GM21737 (cell line): ENCODE measurements around the gene KSR1.

Source experiments
- ATAC-seq: cut with Tn5 transposase; IDR thresholded peaks from one replicate; pipeline ENCODE4 v1.9.1; 2021; ENCODE audit warnings: mild to moderate bottlenecking, moderate library complexity; ENCODE audit not compliant: unreplicated experiment

Gene KSR1

GRCh38 chr17:27566671-27567562, 110.7 kb downstream of the KSR1 start:
- no peak for ATAC-seq

GRCh38 chr17:27567563-27567859, 111.3 kb downstream of the KSR1 start:
- no peak for ATAC-seq

DNA sequence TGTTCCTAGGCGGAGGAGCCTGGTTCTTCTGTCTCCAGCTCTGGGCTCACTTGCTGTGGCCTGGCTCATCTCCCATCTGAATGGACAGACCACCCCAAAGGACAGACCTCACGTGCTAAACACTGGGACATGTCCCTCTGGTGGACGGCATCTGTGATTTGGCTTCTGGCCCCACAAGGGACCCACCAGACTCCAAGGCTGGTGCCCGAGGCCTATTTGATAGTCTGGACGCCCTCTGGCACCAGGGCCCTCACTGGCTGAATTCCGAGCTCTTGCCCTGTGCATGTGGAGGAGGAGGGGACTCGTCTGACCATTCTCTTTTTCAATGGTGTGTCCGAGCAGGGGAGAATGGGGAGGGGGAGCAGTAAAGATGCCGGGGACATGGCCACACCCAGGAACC, 112.0 kb downstream of the KSR1 start:
- no peak for ATAC-seq

DNA sequence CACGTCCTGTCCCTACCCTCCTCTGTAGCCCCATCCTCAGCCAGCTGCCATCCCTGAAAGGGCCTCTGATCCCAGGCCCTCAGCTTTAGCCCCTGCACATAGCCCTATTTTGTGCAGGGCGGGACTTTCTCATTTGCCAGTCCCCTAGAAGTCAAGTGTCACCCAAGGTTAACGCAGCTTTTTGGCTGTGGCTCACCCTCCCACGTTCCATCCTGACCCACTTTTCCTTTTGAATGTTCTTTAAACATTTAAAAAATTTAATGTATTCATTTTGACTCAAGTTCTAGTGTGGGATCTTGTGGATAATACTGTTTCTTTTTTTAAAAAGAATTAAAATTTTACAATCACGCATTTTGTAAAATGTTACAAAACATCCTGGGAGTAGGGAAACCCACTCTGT, 112.6 kb downstream of the KSR1 start:
- ATAC-seq = no peak

DNA sequence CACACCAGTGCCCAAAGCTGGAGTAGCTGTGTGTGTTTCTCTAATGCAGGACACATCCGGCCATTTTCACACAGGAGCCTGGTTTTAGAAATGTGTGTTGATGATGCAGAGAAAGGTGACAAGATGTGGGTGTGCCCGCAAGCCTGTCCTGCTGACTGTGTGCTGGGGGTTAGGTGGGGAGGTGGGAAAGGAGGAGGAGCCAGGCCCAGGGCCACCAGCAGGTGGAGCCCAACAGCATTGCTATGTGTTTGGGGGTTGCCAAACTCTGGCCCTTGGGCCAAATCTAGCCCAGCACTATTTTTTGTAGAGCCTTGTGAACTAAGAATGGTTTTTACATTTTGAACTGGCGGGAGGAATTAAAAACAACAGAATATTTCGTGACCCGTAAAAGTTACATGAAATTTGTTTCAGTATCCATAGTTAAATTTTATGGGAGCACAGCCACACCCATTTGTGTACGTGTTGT, 113.0 kb downstream of the KSR1 start:
- no peak for ATAC-seq

DNA sequence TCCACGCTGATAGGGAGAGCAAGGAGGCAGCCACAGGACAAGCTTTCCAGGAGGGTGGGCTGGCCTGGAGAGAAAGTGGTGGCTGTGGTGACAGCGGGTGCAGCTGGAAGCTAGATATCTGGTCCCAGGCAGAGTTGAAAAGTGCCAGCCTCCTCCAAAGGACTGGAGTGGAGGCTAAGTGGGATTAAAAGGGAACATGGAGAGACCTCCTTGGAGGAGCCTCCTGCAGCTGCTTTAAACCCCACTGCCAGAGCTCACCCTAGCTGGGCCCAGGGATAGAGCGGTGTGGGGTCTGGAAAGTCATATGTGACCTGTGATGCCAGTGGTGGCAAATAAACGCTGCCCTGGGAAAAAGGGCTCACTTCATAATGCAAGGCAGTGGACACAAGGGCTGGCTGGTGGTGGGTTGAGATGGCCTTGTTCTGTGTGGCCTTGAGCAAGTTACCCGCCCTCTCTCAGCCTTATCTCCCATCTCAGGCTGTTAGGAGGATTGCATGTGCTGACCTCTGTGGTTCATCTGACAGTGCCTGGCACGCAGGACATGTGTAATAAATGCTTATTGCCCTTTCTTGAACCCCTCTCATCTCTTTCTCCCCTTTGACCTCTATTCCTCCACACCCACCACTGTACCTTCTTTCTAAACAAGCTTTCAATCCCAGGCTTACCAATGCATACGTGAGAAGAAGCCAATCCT, 113.8 kb downstream of the KSR1 start:
- ATAC-seq = no peak

GRCh38 chr17:27570578-27570914, 114.3 kb downstream of the KSR1 start:
- ATAC-seq = no peak

- ATAC-seq = no peak
Measured at GRCh38 chr17:27571563-27572352, 115.5 kb downstream of the KSR1 start.

GRCh38 chr17:27572665-27573064, 116.4 kb downstream of the KSR1 start:
- ATAC-seq = no peak

GRCh38 chr17:27573548-27573947, 117.3 kb downstream of the KSR1 start:
- no peak for ATAC-seq

DNA sequence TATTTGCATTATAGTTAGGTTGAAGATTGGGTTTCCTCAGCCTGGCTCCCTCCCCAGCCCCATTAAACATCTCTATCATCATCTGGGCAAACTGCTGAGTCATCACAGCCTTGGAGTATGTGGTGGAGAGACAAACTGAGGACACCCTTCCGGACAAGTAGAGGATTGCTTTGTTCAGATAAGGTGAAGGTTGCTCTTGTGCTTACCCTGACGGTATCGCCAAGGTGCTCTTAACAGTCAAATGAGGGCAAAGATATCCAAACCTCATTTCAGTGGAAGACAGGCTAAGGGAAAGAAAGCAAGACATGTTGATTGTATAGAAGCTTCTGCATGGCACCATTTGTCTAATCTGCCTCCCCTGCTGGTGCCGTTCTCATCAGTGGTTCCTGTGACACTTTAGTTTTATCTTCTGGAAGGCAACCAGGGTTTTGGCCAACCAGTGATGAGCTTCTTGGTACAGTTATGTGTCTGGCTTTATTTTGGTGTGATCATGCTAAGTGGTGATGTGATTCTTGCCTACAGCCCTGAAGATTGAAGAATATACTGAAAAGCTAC, 117.8 kb downstream of the KSR1 start:
- ATAC-seq = no peak

- no peak for ATAC-seq
Measured at GRCh38 chr17:27575096-27575911, 119.1 kb downstream of the KSR1 start.

GRCh38 chr17:27575912-27576252, 119.6 kb downstream of the KSR1 start:
- no peak for ATAC-seq

- ATAC-seq = no peak
Measured at GRCh38 chr17:27576477-27577083, 120.3 kb downstream of the KSR1 start.

GRCh38 chr17:27577121-27577761, 121.0 kb downstream of the KSR1 start:
- no peak for ATAC-seq

GRCh38 chr17:27577884-27578717, 121.9 kb downstream of the KSR1 start:
- ATAC-seq = no peak

DNA sequence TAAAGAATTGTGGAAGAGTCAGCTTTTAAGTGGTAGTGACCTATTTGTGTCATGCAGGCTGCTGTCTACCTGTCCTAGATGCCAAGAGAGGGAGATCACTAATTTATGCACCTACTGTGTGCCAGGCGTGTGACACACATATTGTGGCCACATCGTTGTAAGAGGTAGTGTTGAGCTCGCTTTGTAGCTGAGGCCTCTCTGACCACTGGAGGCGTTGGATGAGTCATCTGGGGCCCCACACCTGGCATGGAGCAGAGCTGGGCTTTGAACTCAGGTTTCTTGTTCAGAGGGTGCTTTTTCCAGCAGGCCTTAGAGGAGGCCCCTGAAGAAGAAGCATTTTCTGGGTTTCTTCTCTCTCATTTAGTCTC, 122.5 kb downstream of the KSR1 start:
- no peak for ATAC-seq

GRCh38 chr17:27579304-27579703, 123.1 kb downstream of the KSR1 start:
- no peak for ATAC-seq

DNA sequence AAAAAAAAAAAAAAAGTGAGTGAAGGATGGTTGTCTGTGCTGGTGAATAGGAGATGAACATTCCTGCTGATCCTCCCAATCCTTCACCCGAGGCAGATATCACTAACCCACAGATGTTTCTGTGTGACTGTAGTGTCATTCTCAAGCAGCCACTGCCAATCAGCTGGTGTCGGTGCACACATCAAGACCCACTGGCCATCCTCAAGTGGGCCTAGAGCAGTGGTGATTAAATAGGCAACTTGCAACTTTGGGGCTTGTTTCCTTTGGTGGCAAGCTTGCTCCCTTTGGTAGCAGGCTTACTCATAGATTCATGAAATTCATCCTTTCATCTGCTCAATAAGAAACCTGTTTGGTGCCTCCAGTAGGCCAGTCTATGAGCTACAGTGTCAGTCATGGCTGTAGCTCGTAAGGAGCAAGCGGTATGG, 123.7 kb downstream of the KSR1 start:
- no peak for ATAC-seq
